ENCODE results near the gene CDC42BPG.

Gene CDC42BPG

DNA sequence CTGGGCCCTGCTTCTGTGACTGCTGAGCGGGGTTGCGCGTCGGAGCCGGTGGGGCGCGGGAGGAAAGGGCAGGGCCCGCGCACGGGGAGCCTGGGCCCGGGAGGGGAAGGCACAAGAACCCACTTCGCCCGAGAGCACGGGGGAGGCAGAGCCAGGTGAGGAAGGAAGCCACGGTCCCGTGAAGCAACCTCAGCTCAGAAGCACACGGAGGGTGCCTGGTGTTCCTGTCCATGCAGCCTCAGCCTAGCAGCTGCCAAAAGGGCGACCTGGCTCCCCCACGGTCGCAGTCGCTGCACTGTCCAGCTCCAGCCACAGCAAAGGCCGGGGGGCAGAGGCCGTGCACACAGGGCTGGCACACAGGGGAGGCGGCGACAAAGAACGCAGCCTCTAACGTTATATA, 9.3 kb upstream of the CDC42BPG start:
- CTCF ChIA-PET, result interaction anchor here (0.6 to 3.2 kb wide), 7 partner anchors 10 to 224 kb away, joined by 3 to 20 read pairs (median 3); partner anchors contain the start of genes BATF2, CDC42BPG and EHD1
- no peaks in the 10 kb centered on the region for H3K4me1 ChIP-seq (ENCODE audit: control insufficient read depth, insufficient read depth, low read length)
- no peak overlapping the region for H3K27ac ChIP-seq (ENCODE audit: extremely low read depth, low read depth, low read length)
- peaks cover 0 to 24% of the 10 kb centered on the region in 2 experiments; a peak in 1 of 3 replicates for H3K36me3 ChIP-seq (ENCODE audit: control insufficient read depth in 2 of 2, insufficient read depth in 1 of 2, low read length in 2 of 2)
- POLR2A ChIA-PET, result interaction anchor here (2.7 kb wide), 1 partner anchor 24 kb away, joined by 23 read pairs; the partner anchor contains the start of gene EHD1
- TF ChIP-seq ZNF416 (tag by site-specific recombination; IDR thresholded peaks at IDR 0.05) (no peak), ZNF791 (tag by site-specific recombination; IDR thresholded peaks at IDR 0.05) (no peak), ZNF302 (tag by site-specific recombination; IDR thresholded peaks at IDR 0.05; ENCODE audit: low read depth) (no peak), ZNF221 (tag by site-specific recombination; IDR thresholded peaks at IDR 0.05; ENCODE audit: borderline replicate concordance) (no peak), ZNF266 (tag by site-specific recombination; IDR thresholded peaks at IDR 0.05; ENCODE audit: low read depth) (no peak), KLF9 (tag by site-specific recombination; IDR thresholded peaks at IDR 0.05; ENCODE audit: low read depth) (no peak), ZNF664 (tag by site-specific recombination; IDR thresholded peaks at IDR 0.05) (no peak), ZBTB17 (tag by site-specific recombination; IDR thresholded peaks at IDR 0.05) (no peak), GFI1B (tag by site-specific recombination; IDR thresholded peaks at IDR 0.05) (no peak), ZNF423 (tag by site-specific recombination; IDR thresholded peaks at IDR 0.05) (no peak), FEZF1 (tag by site-specific recombination; IDR thresholded peaks at IDR 0.05) (no peak), ZNF654 (tag by site-specific recombination; IDR thresholded peaks at IDR 0.05; ENCODE audit: low read depth) (no peak)
- TF ChIP-seq, protein P1, sequence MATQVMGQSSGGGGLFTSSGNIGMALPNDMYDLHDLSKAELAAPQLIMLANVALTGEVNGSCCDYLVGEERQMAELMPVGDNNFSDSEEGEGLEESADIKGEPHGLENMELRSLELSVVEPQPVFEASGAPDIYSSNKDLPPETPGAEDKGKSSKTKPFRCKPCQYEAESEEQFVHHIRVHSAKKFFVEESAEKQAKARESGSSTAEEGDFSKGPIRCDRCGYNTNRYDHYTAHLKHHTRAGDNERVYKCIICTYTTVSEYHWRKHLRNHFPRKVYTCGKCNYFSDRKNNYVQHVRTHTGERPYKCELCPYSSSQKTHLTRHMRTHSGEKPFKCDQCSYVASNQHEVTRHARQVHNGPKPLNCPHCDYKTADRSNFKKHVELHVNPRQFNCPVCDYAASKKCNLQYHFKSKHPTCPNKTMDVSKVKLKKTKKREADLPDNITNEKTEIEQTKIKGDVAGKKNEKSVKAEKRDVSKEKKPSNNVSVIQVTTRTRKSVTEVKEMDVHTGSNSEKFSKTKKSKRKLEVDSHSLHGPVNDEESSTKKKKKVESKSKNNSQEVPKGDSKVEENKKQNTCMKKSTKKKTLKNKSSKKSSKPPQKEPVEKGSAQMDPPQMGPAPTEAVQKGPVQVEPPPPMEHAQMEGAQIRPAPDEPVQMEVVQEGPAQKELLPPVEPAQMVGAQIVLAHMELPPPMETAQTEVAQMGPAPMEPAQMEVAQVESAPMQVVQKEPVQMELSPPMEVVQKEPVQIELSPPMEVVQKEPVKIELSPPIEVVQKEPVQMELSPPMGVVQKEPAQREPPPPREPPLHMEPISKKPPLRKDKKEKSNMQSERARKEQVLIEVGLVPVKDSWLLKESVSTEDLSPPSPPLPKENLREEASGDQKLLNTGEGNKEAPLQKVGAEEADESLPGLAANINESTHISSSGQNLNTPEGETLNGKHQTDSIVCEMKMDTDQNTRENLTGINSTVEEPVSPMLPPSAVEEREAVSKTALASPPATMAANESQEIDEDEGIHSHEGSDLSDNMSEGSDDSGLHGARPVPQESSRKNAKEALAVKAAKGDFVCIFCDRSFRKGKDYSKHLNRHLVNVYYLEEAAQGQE (tag by site-specific recombination; IDR thresholded peaks at IDR 0.05), result no peak
- TF ChIP-seq, protein P2, sequence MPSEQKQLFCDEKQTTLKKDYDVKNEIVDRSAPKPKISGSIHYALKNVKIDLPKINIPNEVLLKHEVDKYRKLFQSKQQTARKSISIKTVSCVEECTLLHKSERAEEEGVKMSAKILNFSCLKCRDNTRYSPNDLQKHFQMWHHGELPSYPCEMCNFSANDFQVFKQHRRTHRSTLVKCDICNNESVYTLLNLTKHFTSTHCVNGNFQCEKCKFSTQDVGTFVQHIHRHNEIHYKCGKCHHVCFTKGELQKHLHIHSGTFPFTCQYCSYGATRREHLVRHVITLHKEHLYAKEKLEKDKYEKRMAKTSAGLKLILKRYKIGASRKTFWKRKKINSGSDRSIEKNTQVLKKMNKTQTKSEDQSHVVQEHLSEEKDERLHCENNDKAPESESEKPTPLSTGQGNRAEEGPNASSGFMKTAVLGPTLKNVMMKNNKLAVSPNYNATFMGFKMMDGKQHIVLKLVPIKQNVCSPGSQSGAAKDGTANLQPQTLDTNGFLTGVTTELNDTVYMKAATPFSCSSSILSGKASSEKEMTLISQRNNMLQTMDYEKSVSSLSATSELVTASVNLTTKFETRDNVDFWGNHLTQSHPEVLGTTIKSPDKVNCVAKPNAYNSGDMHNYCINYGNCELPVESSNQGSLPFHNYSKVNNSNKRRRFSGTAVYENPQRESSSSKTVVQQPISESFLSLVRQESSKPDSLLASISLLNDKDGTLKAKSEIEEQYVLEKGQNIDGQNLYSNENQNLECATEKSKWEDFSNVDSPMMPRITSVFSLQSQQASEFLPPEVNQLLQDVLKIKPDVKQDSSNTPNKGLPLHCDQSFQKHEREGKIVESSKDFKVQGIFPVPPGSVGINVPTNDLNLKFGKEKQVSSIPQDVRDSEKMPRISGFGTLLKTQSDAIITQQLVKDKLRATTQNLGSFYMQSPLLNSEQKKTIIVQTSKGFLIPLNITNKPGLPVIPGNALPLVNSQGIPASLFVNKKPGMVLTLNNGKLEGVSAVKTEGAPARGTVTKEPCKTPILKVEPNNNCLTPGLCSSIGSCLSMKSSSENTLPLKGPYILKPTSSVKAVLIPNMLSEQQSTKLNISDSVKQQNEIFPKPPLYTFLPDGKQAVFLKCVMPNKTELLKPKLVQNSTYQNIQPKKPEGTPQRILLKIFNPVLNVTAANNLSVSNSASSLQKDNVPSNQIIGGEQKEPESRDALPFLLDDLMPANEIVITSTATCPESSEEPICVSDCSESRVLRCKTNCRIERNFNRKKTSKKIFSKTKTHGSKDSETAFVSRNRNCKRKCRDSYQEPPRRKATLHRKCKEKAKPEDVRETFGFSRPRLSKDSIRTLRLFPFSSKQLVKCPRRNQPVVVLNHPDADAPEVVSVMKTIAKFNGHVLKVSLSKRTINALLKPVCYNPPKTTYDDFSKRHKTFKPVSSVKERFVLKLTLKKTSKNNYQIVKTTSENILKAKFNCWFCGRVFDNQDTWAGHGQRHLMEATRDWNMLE (tag by site-specific recombination; conservative IDR thresholded peaks at IDR 0.05; ENCODE audit: low read depth), result no peak
- H3K9me3 ChIP-seq (ENCODE audit: control insufficient read depth, insufficient read depth, low read depth, low read length), result no peaks in the 10 kb centered on the region
- H3K4me3 ChIP-seq (ENCODE audit: low read depth, low read length), result no peak overlapping the region

DNA sequence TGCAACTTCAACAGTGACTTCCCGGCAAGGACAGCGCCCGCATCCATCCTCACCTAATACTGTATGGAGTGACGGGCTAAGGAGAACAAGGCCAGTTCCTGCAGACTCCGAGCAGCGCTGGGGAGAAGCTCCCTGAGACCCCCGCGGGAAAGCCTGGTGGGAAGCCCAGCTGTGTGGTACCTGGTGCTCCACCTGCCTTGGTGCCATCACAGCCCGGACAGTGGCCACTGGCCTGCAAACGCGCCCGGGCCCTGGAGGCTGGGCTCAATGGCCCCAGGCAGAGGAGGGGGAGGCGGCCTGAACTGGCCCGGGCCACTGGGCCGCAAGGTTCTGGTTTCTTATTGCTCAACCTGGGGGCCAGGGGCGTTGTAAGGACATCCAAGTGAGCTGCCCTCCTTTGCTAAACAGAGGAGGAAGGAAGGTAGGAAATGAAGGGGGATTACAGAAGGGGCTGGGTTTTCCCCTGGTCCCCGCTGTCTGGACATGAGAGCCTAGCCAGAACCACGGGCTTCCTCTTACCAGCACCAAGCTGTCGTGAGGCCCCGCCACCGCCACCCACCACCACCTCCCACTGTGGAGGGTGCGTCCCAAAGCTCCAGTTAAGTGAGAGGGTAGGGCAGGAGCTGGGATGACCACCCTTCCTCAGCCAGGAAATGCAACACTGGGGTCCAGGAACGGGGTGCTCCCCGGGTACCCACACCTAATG, 8.5 kb upstream of the CDC42BPG start:
- Histone ChIP-seq H3K27ac (ENCODE audit: extremely low read depth, low read depth, low read length) (no peak overlapping the region), H3K4me3 (ENCODE audit: low read depth, low read length) (no peak overlapping the region), H3K36me3 (ENCODE audit: control insufficient read depth in 2 of 2, insufficient read depth in 1 of 2, low read length in 2 of 2) (peaks cover 0 to 19% of the 10 kb centered on the region in 2 experiments; a peak in 1 of 3 replicates), H3K9me3 (ENCODE audit: control insufficient read depth, insufficient read depth, low read depth, low read length) (no peaks in the 10 kb centered on the region), H3K4me1 (ENCODE audit: control insufficient read depth, insufficient read depth, low read length) (no peaks in the 10 kb centered on the region)
- 0 out of 2 replicates have a peak, but pooled peaks have one; percentile 17 for TF ChIP-seq ZFHX2 (tag by site-specific recombination; conservative IDR thresholded peaks at IDR 0.05)
- TF ChIP-seq ZNF677 (tag by site-specific recombination; IDR thresholded peaks at IDR 0.05), result no peak
- ChIA-PET CTCF (interaction anchor here (0.6 to 8.0 kb wide), 8 partner anchors 9 to 264 kb away, joined by 3 to 83 read pairs (median 4); partner anchors contain the start of genes CDC42BPG, EHD1 and ZNHIT2), POLR2A (interaction anchor here (0.8 to 1.3 kb wide), 2 partner anchors 9 to 25 kb away, joined by 3 read pairs; no protein-coding TSS in a partner anchor)

Data from HEK293 (cell line).